PC-9 (cell line): Measurements from ENCODE around the gene EVL. TPM values are rescaled to one million over a fixed set of nuclear protein-coding genes. Genes with fewer than 3 reads are reported as not detected.

Source experiments
- BruUV-seq: library from RNA; stranded (reverse); fragments of 400-500 nt; replicated peaks from 2 replicates; lab custom pipeline; 2021; lab: Mats Ljungman, UMichigan
- CTCF ChIA-PET: fragments of 300-600 bp; sonication (Branson Sonifier 250); formaldehyde crosslinking; loops from one replicate; lab custom pipeline; 2022; ENCODE audit warnings: antibody characterized with exemption; lab: Charles Lee
- POLR2A ChIA-PET: fragments of 300-600 bp; sonication (Branson Sonifier 250); formaldehyde crosslinking; loops from one replicate; lab custom pipeline; 2022; ENCODE audit warnings: antibody characterized with exemption; ENCODE audit not compliant: unreplicated experiment; lab: Charles Lee
- DNase-seq, 2 experiments: peaks; one replicate each; pipeline versions ENCODE4 v3.0.0 to v3.0.0-alpha.2; 2015 to 2022; ENCODE audit warnings: mixed read lengths in 1 of 2
- H2AFZ ChIP-seq: fragments of 200-600 bp; sonication (generic); 2 replicates; pipeline ENCODE4 v1.8.1; 2017; ENCODE audit warnings: antibody characterized with exemption
- H3F3A ChIP-seq: fragments of 200-600 bp; sonication (generic); 2 replicates; pipeline ENCODE4 v1.8.1; 2017; ENCODE audit warnings: antibody characterized with exemption, mild to moderate bottlenecking, low read depth; ENCODE audit not compliant: insufficient read depth
- H3K27ac ChIP-seq: fragments of 200-600 bp; sonication (generic); 2 replicates; pipeline ENCODE4 v1.6.1; 2016; ENCODE audit warnings: mixed run types
- H3K27me3 ChIP-seq: fragments of 200-600 bp; sonication (generic); 2 replicates; pipeline ENCODE4 v1.6.1; 2016; ENCODE audit warnings: low read depth, mixed run types; ENCODE audit not compliant: insufficient read depth
- H3K36me3 ChIP-seq: fragments of 200-600 bp; sonication (generic); 2 replicates; pipeline ENCODE4 v1.6.1; 2016; ENCODE audit warnings: low read depth, mixed run types
- H3K4me1 ChIP-seq: fragments of 200-600 bp; sonication (generic); replicated peaks from 2 replicates; pipeline ENCODE4 v1.6.1; 2016; ENCODE audit warnings: mixed run types; ENCODE audit not compliant: insufficient read depth
- H3K4me2 ChIP-seq: fragments of 200-600 bp; sonication (generic); 2 replicates; pipeline ENCODE4 v1.6.1; 2017; ENCODE audit warnings: mixed run types
- H3K4me3 ChIP-seq: fragments of 200-600 bp; sonication (generic); 2 replicates; pipeline ENCODE4 v1.6.1; 2016; ENCODE audit warnings: mixed run types
- H3K79me2 ChIP-seq: fragments of 200-600 bp; sonication (generic); 2 replicates; pipeline ENCODE4 v1.6.1; 2017; ENCODE audit warnings: low read depth, mixed run types
- H3K9me2 ChIP-seq: fragments of 200-600 bp; sonication (generic); 2 replicates; pipeline ENCODE4 v1.8.1; 2017; ENCODE audit warnings: mild to moderate bottlenecking; ENCODE audit not compliant: insufficient read depth
- H3K9me3 ChIP-seq: fragments of 200-600 bp; sonication (generic); 2 replicates; pipeline ENCODE4 v1.8.1; 2016; ENCODE audit warnings: low read depth; ENCODE audit not compliant: insufficient read depth
- H4K20me1 ChIP-seq: fragments of 200-600 bp; sonication (generic); 2 replicates; pipeline ENCODE4 v1.8.1; 2017; ENCODE audit not compliant: insufficient read depth
- CTCF ChIP-seq: fragments of 200-600 bp; sonication (generic); conservative IDR thresholded peaks from 2 replicates; pipeline ENCODE4 v1.6.1; 2017; ENCODE audit warnings: mixed run types, antibody characterized with exemption, mild to moderate bottlenecking, moderate library complexity
- EZH2 ChIP-seq: fragments of 200-600 bp; sonication (generic); IDR thresholded peaks from 2 replicates; pipeline ENCODE4 v1.8.0; 2017; ENCODE audit warnings: antibody characterized with exemption, low read depth
- intact Hi-C: fragments of 100-400 bp; cut with micrococcal nuclease; formaldehyde crosslinking; loops from one replicate; pipeline ENCODE4 v1.10.0; 2022; ENCODE audit not compliant: unreplicated experiment
- total RNA-seq: library from RNA; stranded (reverse); gene quantifications from 2 replicates; pipeline ENCODE4 v1.2.3, GENCODE V29; 2021

EVL gene
- total RNA-seq, 1 experiment from 2014 or later: 5.9 TPM

- H3K27me3 ChIP-seq: no peaks in the 10 kb centered on the region
- BruUV-seq: no TSS peak
- no peak overlapping the region for H3K27ac ChIP-seq
- no peaks in the 10 kb centered on the region for H3K9me3 ChIP-seq
- H3K4me1 ChIP-seq: no peaks in the 10 kb centered on the region
- TF ChIP-seq EZH2: no peak
- TF ChIP-seq CTCF: no peak
- no peak for DNase-seq
- ChIA-PET CTCF (no interaction called here), POLR2A (no interaction called here)
- H3K4me2 ChIP-seq: no peak overlapping the region
- H3K36me3 ChIP-seq: no peaks in the 10 kb centered on the region
- no peaks in the 10 kb centered on the region for H3F3A ChIP-seq
- H3K9me2 ChIP-seq: no peaks in the 10 kb centered on the region
- intact Hi-C loops: no loop called here
- H3K4me3 ChIP-seq: no peak overlapping the region
- H2AFZ ChIP-seq: no peak overlapping the region
- no peaks in the 10 kb centered on the region for H4K20me1 ChIP-seq
- no peaks in the 10 kb centered on the region for H3K79me2 ChIP-seq
Observed at GRCh38 chr14:100122481-100123223, 57.4 kb downstream of the EVL start.

- Histone ChIP-seq H3K4me1 (no peaks in the 10 kb centered on the region), H3K9me3 (no peaks in the 10 kb centered on the region), H3F3A (no peaks in the 10 kb centered on the region), H3K4me2 (no peak overlapping the region), H3K4me3 (no peak overlapping the region), H4K20me1 (no peaks in the 10 kb centered on the region), H3K36me3 (no peaks in the 10 kb centered on the region), H2AFZ (no peak overlapping the region), H3K9me2 (no peaks in the 10 kb centered on the region), H3K79me2 (no peaks in the 10 kb centered on the region), H3K27me3 (no peaks in the 10 kb centered on the region), H3K27ac (no peak overlapping the region)
- DNase-seq: no peak
- ChIA-PET CTCF (no interaction called here), POLR2A (no interaction called here)
- intact Hi-C loops: no loop called here
- BruUV-seq: no TSS peak
- TF ChIP-seq EZH2 (no peak), CTCF (no peak)
Observed at GRCh38 chr14:100123618-100124017, 58.4 kb downstream of the EVL start.

GRCh38 chr14:100124551-100125088 lies 59.4 kb downstream of the EVL start:
- H3K9me3 ChIP-seq: no peaks in the 10 kb centered on the region
- H3F3A ChIP-seq: no peaks in the 10 kb centered on the region
- H3K4me3 ChIP-seq: no peak overlapping the region
- no TSS peak for BruUV-seq
- intact Hi-C loops: no loop called here
- no peaks in the 10 kb centered on the region for H3K79me2 ChIP-seq
- H3K36me3 ChIP-seq: no peaks in the 10 kb centered on the region
- H3K4me1 ChIP-seq: no peaks in the 10 kb centered on the region
- no peaks in the 10 kb centered on the region for H3K27me3 ChIP-seq
- no peaks in the 10 kb centered on the region for H3K9me2 ChIP-seq
- no peaks in the 10 kb centered on the region for H4K20me1 ChIP-seq
- H2AFZ ChIP-seq: no peak overlapping the region
- POLR2A ChIA-PET: no interaction called here
- CTCF ChIA-PET: no interaction called here
- DNase-seq: no peak
- H3K4me2 ChIP-seq: no peak overlapping the region
- TF ChIP-seq EZH2 (no peak), CTCF (no peak)
- no peak overlapping the region for H3K27ac ChIP-seq
